ENCODE results near the gene GPR139. TPM values are rescaled to one million over a fixed set of nuclear protein-coding genes. Genes with fewer than 3 reads are reported as not detected.

GPR139 gene
- total RNA-seq, 2 donors from 2014 or later, result not detected

- TF ChIP-seq CTCF (IDR thresholded peaks at IDR 0.05), result no peak
- no peak for ATAC-seq (ENCODE audit: insufficient number of reproducible peaks, low FRiP score, low read depth)
- Histone ChIP-seq H3K36me3 (no peaks in the 10 kb centered on the region), H3K27me3 (replicated peaks; ENCODE audit: insufficient read depth) (no peaks in the 10 kb centered on the region), H3K27ac (no peak overlapping the region), H3K9me3 (no peaks in the 10 kb centered on the region), H3K4me3 (no peak overlapping the region), H3K4me1 (ENCODE audit: control insufficient read depth in 1 of 2, low read depth in 2 of 2) (no peaks in the 10 kb centered on the region)
- DNase-seq (ENCODE audit: low spot score), result no peak
These were observed 31.0 kb upstream of the GPR139 start for GRCh38 chr16:20104563-20105183.

GRCh38 chr16:20102521-20102920 lies 28.8 kb upstream of the GPR139 start:
- ATAC-seq (ENCODE audit: insufficient number of reproducible peaks, low FRiP score, low read depth) (no peak), DNase-seq (ENCODE audit: low spot score) (no peak)
- TF ChIP-seq CTCF (IDR thresholded peaks at IDR 0.05), result no peak
- H3K4me1 ChIP-seq (ENCODE audit: control insufficient read depth in 1 of 2, low read depth in 2 of 2), result no peaks in the 10 kb centered on the region
- H3K9me3 ChIP-seq, result no peaks in the 10 kb centered on the region
- H3K36me3 ChIP-seq, result no peaks in the 10 kb centered on the region
- no peaks in the 10 kb centered on the region for H3K27me3 ChIP-seq (replicated peaks; ENCODE audit: insufficient read depth)
- H3K27ac ChIP-seq, result no peak overlapping the region
- no peak overlapping the region for H3K4me3 ChIP-seq

GRCh38 chr16:20102021-20102420 lies 28.3 kb upstream of the GPR139 start:
- no peaks in the 10 kb centered on the region for H3K4me1 ChIP-seq (ENCODE audit: control insufficient read depth in 1 of 2, low read depth in 2 of 2)
- no peaks in the 10 kb centered on the region for H3K27me3 ChIP-seq (replicated peaks; ENCODE audit: insufficient read depth)
- no peaks in the 10 kb centered on the region for H3K9me3 ChIP-seq
- DNase-seq (ENCODE audit: low spot score), result no peak
- ATAC-seq (ENCODE audit: insufficient number of reproducible peaks, low FRiP score, low read depth), result no peak
- no peak for TF ChIP-seq CTCF (IDR thresholded peaks at IDR 0.05)
- H3K27ac ChIP-seq, result no peak overlapping the region
- no peaks in the 10 kb centered on the region for H3K36me3 ChIP-seq
- H3K4me3 ChIP-seq, result no peak overlapping the region

GRCh38 chr16:20099375-20099774 lies 25.7 kb upstream of the GPR139 start:
- Histone ChIP-seq H3K9me3 (no peaks in the 10 kb centered on the region), H3K36me3 (no peaks in the 10 kb centered on the region), H3K27ac (no peak overlapping the region), H3K4me1 (ENCODE audit: control insufficient read depth in 1 of 2, low read depth in 2 of 2) (no peaks in the 10 kb centered on the region), H3K4me3 (no peak overlapping the region), H3K27me3 (replicated peaks; ENCODE audit: insufficient read depth) (no peaks in the 10 kb centered on the region)
- ATAC-seq (ENCODE audit: insufficient number of reproducible peaks, low FRiP score, low read depth) (no peak), DNase-seq (ENCODE audit: low spot score) (no peak)
- no peak for TF ChIP-seq CTCF (IDR thresholded peaks at IDR 0.05)

- no peak for TF ChIP-seq CTCF (IDR thresholded peaks at IDR 0.05)
- no peak overlapping the region for H3K27ac ChIP-seq
- DNase-seq (ENCODE audit: low spot score) (no peak), ATAC-seq (ENCODE audit: insufficient number of reproducible peaks, low FRiP score, low read depth) (no peak)
- no peaks in the 10 kb centered on the region for H3K36me3 ChIP-seq
- no peak overlapping the region for H3K4me3 ChIP-seq
- H3K4me1 ChIP-seq (ENCODE audit: control insufficient read depth in 1 of 2, low read depth in 2 of 2), result no peaks in the 10 kb centered on the region
- H3K9me3 ChIP-seq, result no peaks in the 10 kb centered on the region
- H3K27me3 ChIP-seq (replicated peaks; ENCODE audit: insufficient read depth), result no peaks in the 10 kb centered on the region
These were observed 20.5 kb upstream of the GPR139 start for GRCh38 chr16:20094157-20094556.

All from thoracic aorta (tissue), 2 donors.